ENCODE measurements around the gene VIPR1.
"Not testable (repeated sequence)": the region's sequence is repeated elsewhere in the genome, so short reads cannot be mapped to it uniquely, and the experiment has no call there.

The VIPR1 gene

GRCh38 chr3:42537350-42537749, 34.9 kb downstream of the VIPR1 start:
- no peak for FAIRE-seq

GRCh38 chr3:42539871-42540714, 37.6 kb downstream of the VIPR1 start:
- no peak for FAIRE-seq

DNA sequence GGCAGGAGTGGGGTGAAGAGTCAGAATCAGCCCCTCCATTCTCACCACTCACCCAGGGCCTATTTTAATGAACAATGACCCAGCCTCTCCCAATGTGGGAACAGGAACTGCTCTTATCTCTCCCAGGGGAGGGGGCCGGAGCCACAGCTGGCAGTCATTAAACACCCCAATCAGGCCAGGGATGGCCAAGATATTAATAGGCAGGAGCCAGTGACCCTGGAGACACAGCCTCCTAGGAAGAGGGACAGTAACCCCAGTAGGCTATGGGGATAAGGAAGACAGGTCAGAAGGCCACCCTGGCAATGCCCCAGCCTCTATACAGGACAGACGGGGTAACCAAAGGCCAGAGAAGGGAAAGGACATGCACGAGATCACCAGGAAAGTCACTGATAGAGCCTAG, 38.6 kb downstream of the VIPR1 start:
- FAIRE-seq = no peak

DNA sequence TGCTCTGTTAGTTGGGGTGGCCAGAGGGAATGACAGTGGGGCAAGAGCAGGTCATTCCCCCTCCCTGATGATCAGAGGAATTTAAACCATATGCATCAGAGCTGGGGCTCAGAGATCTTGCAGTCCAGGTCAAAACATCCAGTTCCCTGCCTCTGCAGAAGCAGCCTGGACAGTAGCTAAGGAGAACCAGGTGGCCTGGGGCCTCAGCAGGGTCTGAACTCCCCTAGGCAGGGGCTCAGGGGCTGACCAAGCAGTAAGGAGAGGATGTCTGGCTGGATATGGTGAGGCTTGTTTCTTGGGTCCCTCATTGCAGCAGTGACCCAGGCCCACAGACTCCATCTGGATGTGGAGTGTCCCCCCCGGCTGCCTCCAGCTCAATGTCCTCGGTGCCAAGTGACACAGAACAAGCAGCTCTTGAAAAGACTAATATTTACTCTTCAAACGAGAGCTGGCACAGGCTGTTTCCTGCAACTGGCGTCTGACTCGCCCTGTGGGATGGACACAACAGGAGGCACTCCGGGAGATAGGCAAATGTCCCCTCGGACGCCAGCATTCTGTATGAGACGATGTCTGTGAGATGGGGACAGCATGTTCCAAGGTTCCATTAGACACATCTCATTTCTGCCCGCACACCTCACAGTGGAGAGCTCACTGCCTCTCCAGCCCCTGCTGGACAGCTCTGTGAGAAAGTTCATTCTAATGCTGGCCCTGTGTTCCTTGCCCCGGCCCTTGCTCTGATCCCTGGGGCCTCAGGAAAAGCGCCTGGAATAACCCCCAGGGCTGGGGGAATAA, 42.2 kb downstream of the VIPR1 start:
- no peak for FAIRE-seq

GRCh38 chr3:42545284-42545900, 42.9 kb downstream of the VIPR1 start:
- FAIRE-seq = no peak

- FAIRE-seq = no peak
Measured at GRCh38 chr3:42546691-42547213, 44.3 kb downstream of the VIPR1 start.

- peak; percentile 51 for FAIRE-seq
Measured at GRCh38 chr3:42547401-42547945, 45.0 kb downstream of the VIPR1 start.

DNA sequence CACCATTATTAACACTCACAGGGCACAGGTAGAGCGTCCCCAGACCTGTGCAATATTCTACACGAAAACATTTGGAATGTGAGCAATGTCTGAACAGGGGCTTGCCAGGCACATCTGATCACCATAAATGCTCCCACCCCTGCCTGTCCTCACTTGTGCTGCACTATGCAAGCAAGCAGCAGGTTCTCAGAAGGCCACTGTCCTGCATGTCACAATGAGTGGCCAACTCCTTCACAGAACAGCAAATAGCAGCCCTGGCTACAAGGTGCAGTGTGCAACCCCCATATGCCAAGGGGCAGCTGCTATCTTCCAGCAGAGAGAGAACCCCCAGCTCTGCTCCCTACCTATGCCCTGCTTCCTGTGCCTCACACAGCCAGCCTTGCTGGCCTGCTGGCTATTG, 46.7 kb downstream of the VIPR1 start:
- FAIRE-seq = no peak

GRCh38 chr3:42550250-42550649, 47.8 kb downstream of the VIPR1 start:
- no peak for FAIRE-seq

GRCh38 chr3:42552830-42553229, 50.4 kb downstream of the VIPR1 start:
- no peak for FAIRE-seq

GRCh38 chr3:42556089-42556632, 53.7 kb downstream of the VIPR1 start:
- FAIRE-seq = no peak

- FAIRE-seq = not testable (repeated sequence)
Measured at GRCh38 chr3:42556817-42557216, 54.4 kb downstream of the VIPR1 start.

- no peak for FAIRE-seq
Measured at GRCh38 chr3:42557854-42558253, 55.4 kb downstream of the VIPR1 start.

DNA sequence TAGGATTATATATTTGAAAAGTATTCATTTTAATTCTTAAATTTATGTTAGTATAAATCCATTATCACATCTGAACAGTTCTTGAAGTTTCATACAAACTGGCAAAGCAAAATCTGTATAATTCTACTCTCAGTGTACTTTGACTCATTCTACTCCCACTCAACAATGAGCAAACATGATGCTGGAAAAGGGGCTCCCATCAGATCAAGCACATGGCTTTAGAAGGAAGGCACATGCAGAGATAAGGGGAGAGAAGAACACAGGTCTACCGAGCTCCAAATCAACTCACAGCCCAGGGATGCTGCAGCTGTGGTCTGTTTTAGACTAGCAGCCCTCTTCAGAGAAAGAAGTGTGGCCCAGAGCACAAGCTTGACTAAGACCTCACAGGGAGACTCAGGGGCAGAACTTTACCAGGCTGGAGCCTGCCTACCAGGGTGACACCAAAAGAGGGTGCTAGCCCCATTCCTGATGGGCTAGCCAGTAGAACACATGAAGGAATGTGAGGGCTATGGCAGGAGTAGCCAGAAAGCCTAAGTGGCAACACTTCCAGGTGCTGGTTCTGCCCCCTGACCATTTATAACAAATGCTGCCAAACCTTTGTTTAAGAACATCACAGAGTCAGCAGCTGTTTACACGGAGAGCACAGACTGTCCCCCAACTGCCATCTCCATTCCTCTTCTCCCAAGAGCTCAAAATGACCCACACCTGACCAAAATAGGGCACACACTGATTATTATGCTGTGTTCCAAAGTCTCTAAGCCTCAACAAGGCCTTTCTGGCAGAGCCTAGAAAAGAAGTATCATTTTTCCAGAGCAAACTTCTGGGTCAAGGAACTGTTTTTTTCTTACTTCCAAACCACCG, 59.8 kb downstream of the VIPR1 start:
- FAIRE-seq = no peak

GRCh38 chr3:42569593-42570142, 67.2 kb downstream of the VIPR1 start:
- FAIRE-seq = no peak

DNA sequence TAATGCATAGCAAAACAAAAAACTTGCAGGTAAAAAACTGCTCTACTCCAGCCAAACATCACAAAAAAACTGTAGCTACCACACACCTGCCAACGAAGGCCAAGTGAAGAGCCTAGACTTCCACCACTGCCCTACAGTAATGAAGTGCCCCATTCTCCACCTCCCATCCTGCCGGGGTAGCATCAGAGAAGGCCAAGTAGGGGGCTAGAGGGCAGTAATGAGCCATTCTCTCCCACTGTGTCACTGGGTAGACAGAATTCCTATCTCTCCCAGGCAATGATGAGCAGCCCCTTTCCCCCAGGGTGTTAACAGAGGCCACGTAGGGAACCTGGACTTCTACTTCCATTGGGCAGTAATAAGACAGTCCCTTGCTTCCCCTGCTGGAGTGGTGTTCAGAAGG, 69.8 kb downstream of the VIPR1 start:
- no peak for FAIRE-seq

GRCh38 chr3:42575137-42575741, 72.8 kb downstream of the VIPR1 start:
- FAIRE-seq = no peak

DNA sequence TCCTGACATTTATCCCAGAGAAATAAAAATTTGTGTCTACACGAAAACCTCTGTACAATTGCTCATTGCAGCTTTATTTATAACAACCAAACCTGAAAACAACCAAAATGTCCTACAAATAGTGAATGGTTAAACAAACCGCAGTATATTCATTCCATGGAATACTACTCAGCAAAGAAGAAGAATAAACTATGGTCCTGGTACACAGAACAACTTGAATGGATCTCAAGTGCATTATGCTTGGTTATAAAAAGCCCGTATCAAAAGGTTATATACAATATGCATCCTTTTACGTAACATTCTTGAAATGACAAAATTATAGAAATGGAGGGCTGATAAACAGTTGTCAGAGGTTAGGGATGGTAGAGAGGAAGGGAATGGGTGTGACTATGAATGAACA, 75.6 kb downstream of the VIPR1 start:
- no peak for FAIRE-seq

DNA sequence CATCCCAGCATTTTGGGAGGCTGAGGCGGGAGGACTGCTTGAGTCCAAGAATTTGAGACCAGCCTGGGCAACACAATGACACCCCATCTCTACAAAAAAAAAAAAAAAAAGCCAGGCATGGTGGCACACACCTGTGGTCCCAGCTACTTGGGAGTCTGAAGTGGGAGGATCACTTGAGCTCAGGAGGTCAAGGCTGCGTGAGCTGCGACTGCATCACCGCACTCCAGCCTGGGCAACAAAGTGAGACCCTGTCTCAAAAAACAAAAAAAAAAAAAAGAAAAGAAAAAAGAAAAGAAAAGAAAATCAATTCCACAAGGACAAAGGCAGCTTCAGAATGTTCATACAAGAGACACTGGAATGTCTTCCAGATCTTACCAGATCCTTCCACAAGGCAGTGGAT, 76.9 kb downstream of the VIPR1 start:
- not testable (repeated sequence) for FAIRE-seq

- FAIRE-seq = no peak
Measured at GRCh38 chr3:42581400-42581708, 78.9 kb downstream of the VIPR1 start.
